DOHH2 (cell line): Measurements from ENCODE around the gene C3orf38.

Experiments
- EZH2phosphoT487 ChIP-seq: fragments of 200-600 bp; sonication (generic); IDR thresholded peaks from 2 replicates; pipeline ENCODE4 v1.6.1; 2017; ENCODE audit warnings: borderline replicate concordance, mild to moderate bottlenecking, antibody characterized with exemption, low read length, moderate library complexity, mixed read lengths
- TF ChIP-seq, protein P1 (sequence below): fragments of 200-600 bp; sonication (generic); IDR thresholded peaks from one replicate; pipeline ENCODE4 v1.5.1; 2014; ENCODE audit warnings: antibody characterized with exemption, mild to moderate bottlenecking, low read depth, low read length; ENCODE audit not compliant: poor library complexity, severe bottlenecking

DNA sequence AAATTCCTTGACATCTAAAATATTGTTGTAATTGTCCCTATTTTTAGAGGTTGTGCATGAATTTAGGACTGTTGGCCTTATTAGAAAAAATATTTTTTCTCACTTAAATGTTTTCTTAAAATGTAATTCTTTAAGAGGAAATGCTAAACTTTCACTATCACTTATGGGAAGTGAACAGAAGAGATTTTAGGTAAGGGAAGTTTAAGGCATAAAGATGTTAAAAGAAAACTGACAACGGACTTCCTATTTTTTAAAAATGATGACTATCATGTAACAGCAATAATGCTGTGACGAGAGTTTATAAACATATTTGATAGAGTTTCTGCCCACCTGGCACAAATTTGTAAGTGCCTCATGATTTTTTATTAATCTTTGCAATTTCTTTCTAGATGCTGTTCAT lies 3.1 kb downstream of the C3orf38 start:
- TF ChIP-seq, protein P1, sequence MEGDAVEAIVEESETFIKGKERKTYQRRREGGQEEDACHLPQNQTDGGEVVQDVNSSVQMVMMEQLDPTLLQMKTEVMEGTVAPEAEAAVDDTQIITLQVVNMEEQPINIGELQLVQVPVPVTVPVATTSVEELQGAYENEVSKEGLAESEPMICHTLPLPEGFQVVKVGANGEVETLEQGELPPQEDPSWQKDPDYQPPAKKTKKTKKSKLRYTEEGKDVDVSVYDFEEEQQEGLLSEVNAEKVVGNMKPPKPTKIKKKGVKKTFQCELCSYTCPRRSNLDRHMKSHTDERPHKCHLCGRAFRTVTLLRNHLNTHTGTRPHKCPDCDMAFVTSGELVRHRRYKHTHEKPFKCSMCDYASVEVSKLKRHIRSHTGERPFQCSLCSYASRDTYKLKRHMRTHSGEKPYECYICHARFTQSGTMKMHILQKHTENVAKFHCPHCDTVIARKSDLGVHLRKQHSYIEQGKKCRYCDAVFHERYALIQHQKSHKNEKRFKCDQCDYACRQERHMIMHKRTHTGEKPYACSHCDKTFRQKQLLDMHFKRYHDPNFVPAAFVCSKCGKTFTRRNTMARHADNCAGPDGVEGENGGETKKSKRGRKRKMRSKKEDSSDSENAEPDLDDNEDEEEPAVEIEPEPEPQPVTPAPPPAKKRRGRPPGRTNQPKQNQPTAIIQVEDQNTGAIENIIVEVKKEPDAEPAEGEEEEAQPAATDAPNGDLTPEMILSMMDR, result no peak
- TF ChIP-seq EZH2phosphoT487, result no peak
